ENCODE measurements around the gene TIMM17A.
"Not testable (repeated sequence)": the region's sequence is repeated elsewhere in the genome, so short reads cannot be mapped to it uniquely, and the experiment has no call there.

Gene TIMM17A

GRCh38 chr1:201939148-201939547, 16.2 kb upstream of the TIMM17A start:
- TF ChIP-seq ZNF8 (CRISPR knock-in tag; IDR thresholded peaks at IDR 0.05) (no peak), CSRNP3 (CRISPR knock-in tag; IDR thresholded peaks at IDR 0.05) (no peak), GLIS3 (CRISPR knock-in tag; IDR thresholded peaks at IDR 0.05) (no peak), PPARA (CRISPR knock-in tag; IDR thresholded peaks at IDR 0.05; ENCODE audit: borderline replicate concordance) (no peak), TOX (CRISPR knock-in tag; IDR thresholded peaks at IDR 0.05; ENCODE audit: borderline replicate concordance) (no peak), ZNF565 (CRISPR knock-in tag; conservative IDR thresholded peaks at IDR 0.05; ENCODE audit: low read depth) (no peak), BACH2 (CRISPR knock-in tag; IDR thresholded peaks at IDR 0.05; ENCODE audit: borderline replicate concordance) (no peak), SNAI2 (CRISPR knock-in tag; IDR thresholded peaks at IDR 0.05) (no peak), CREB5 (CRISPR knock-in tag; IDR thresholded peaks at IDR 0.05; ENCODE audit: low read depth) (no peak), RARB (CRISPR knock-in tag; IDR thresholded peaks at IDR 0.05) (no peak), ISL1 (CRISPR knock-in tag; IDR thresholded peaks at IDR 0.05) (no peak), CSDC2 (CRISPR knock-in tag; IDR thresholded peaks at IDR 0.05) (no peak), ZNF70 (CRISPR knock-in tag; IDR thresholded peaks at IDR 0.05) (no peak), ARNTL (CRISPR knock-in tag; IDR thresholded peaks at IDR 0.05; ENCODE audit: borderline replicate concordance, low read depth) (no peak), TCF4 (CRISPR knock-in tag; IDR thresholded peaks at IDR 0.05; ENCODE audit: borderline replicate concordance) (no peak), ZC3H10 (CRISPR knock-in tag; IDR thresholded peaks at IDR 0.05) (no peak), TSHZ2 (CRISPR knock-in tag; IDR thresholded peaks at IDR 0.05) (no peak), PATZ1 (CRISPR knock-in tag; IDR thresholded peaks at IDR 0.05; ENCODE audit: borderline replicate concordance) (no peak), POU6F1 (CRISPR knock-in tag; IDR thresholded peaks at IDR 0.05; ENCODE audit: borderline replicate concordance, low read depth) (no peak)
- ATAC-seq = no peak

GRCh38 chr1:201939574-201939973, 15.7 kb upstream of the TIMM17A start:
- TF ChIP-seq TOX (CRISPR knock-in tag; IDR thresholded peaks at IDR 0.05; ENCODE audit: borderline replicate concordance) = no peak
- TF ChIP-seq TSHZ2 (CRISPR knock-in tag; IDR thresholded peaks at IDR 0.05) = no peak
- TF ChIP-seq TCF4 (CRISPR knock-in tag; IDR thresholded peaks at IDR 0.05; ENCODE audit: borderline replicate concordance) = no peak
- no peak for TF ChIP-seq ISL1 (CRISPR knock-in tag; IDR thresholded peaks at IDR 0.05)
- TF ChIP-seq ZNF8 (CRISPR knock-in tag; IDR thresholded peaks at IDR 0.05) = no peak
- no peak for ATAC-seq

GRCh38 chr1:201940316-201940715, 15.0 kb upstream of the TIMM17A start:
- ATAC-seq = not testable (repeated sequence)

Measured in SK-N-SH treated with all-trans-retinoic acid at 6 μM for 48 hours (cell line).